OCI-LY7 (cell line): ENCODE data around the gene CEP104.

Source experiments
- CTCF ChIP-seq: fragments of 200-600 bp; sonication (generic); conservative IDR thresholded peaks from 2 replicates; pipeline ENCODE4 v1.5.1; 2014; ENCODE audit warnings: mild to moderate bottlenecking, antibody characterized with exemption, low read length, moderate library complexity, mixed read lengths
- EZH2phosphoT487 ChIP-seq: fragments of 200-600 bp; sonication (generic); IDR thresholded peaks from 2 replicates; pipeline ENCODE4 v1.6.1; 2018; ENCODE audit warnings: low read depth, borderline replicate concordance, mild to moderate bottlenecking, mixed run types, antibody characterized with exemption, low read length, moderate library complexity, mixed read lengths

- TF ChIP-seq CTCF = no peak
- no peak for TF ChIP-seq EZH2phosphoT487
These were observed 39.8 kb downstream of the CEP104 start for GRCh38 chr1:3817138-3817740.
